ENCODE measurements around the gene CRB2.

DNA sequence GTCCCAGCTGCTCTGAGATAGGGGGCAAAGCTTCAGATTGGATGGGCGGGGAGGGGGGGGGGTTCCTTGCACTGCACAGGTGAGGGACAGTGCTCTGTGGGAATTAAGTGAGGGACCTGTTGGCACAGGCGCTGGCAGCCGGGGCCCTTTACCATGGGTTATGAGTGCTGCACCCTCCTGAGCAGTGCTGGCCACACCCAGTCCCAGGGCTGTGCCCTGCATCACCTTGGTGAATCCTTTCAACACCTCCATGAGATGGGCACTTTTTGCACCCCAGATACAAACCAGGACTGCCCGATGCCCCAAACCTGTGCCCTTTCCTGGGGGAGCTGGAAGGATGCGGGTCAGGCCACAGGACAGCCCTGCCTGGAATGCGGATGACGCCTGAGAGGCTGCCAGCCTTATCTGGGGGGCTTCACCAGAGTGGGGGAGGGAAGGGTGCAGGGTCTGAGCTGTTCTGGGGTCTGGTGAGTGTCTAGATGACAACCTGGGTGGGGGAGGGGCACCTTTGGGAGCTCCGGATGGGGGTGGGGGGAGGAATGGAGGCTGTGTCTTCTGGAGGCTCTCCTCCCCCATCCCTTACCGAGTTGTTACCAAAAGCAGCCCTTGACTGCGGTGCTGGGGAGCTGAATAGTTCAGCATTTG is 5.2 kb downstream of the CRB2 start:
- TF ChIP-seq EZH2phosphoT487 (IDR thresholded peaks at IDR 0.05; ENCODE audit: low read depth, severe bottlenecking, unreplicated experiment): no peak
- TF ChIP-seq, protein P1, sequence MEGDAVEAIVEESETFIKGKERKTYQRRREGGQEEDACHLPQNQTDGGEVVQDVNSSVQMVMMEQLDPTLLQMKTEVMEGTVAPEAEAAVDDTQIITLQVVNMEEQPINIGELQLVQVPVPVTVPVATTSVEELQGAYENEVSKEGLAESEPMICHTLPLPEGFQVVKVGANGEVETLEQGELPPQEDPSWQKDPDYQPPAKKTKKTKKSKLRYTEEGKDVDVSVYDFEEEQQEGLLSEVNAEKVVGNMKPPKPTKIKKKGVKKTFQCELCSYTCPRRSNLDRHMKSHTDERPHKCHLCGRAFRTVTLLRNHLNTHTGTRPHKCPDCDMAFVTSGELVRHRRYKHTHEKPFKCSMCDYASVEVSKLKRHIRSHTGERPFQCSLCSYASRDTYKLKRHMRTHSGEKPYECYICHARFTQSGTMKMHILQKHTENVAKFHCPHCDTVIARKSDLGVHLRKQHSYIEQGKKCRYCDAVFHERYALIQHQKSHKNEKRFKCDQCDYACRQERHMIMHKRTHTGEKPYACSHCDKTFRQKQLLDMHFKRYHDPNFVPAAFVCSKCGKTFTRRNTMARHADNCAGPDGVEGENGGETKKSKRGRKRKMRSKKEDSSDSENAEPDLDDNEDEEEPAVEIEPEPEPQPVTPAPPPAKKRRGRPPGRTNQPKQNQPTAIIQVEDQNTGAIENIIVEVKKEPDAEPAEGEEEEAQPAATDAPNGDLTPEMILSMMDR (IDR thresholded peaks at IDR 0.05; ENCODE audit: poor library complexity): no peak
- TF ChIP-seq EZH2 (IDR thresholded peaks at IDR 0.05; ENCODE audit: borderline replicate concordance): no peak
